Nephron progenitor cell (in vitro differentiated cells): Measurements from ENCODE around the gene SIL1.

Experiments
- DNase-seq: peaks from one replicate; pipeline ENCODE4 v3.0.0; 2021
- H3K27ac Mint-ChIP-seq: 2 replicates; pipeline ENCODE4 v1.8.0; 2021; ENCODE audit warnings: mild to moderate bottlenecking, moderate library complexity, mixed read lengths
- H3K27me3 Mint-ChIP-seq: 2 replicates; pipeline ENCODE4 v1.8.0; 2021; ENCODE audit warnings: mild to moderate bottlenecking, low read depth, mixed read lengths; ENCODE audit not compliant: poor library complexity
- H3K36me3 Mint-ChIP-seq: 2 replicates; pipeline ENCODE4 v1.8.0; 2021; ENCODE audit warnings: low read depth, mixed read lengths
- H3K4me1 Mint-ChIP-seq: 2 replicates; pipeline ENCODE4 v1.8.0; 2021; ENCODE audit warnings: mixed read lengths
- H3K4me3 Mint-ChIP-seq: 2 replicates; pipeline ENCODE4 v1.8.0; 2021; ENCODE audit warnings: mild to moderate bottlenecking, moderate library complexity, mixed read lengths
- H3K9me3 Mint-ChIP-seq: 2 replicates; pipeline ENCODE4 v1.8.0; 2021; ENCODE audit warnings: mild to moderate bottlenecking, moderate library complexity, mixed read lengths
- TF ChIP-seq, protein P1 (sequence below): fragments of 200-600 bp; sonication (generic); IDR thresholded peaks from 2 replicates; pipeline ENCODE4 v1.5.0; 2021; ENCODE audit warnings: antibody characterized with exemption

Gene SIL1

DNA sequence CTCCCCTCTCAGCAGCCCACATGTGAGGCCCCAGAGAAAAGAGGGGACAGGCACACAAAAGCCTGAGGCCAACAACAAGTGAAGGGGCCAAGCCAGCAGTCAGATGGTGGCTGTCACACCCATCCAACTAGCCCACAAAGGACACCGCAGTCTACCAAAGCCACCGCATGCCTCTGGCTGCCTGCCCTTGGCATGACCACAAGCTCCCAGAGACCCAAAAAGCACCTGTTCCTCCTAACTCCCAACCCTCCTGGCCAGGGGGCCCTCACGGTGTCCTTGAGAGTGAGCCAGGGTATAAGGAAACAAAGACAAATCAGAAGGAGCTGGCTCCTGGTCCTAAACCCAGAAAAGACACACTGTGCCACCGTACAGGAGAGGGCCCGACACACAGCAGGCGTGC is 245.2 kb downstream of the SIL1 start:
- Mint-ChIP-seq H3K4me1 (peaks cover 87% of the 10 kb centered on the region), H3K27ac (no peak overlapping the region), H3K4me3 (no peak overlapping the region), H3K9me3 (no peaks in the 10 kb centered on the region), H3K36me3 (no peaks in the 10 kb centered on the region), H3K27me3 (peaks cover 2% of the 10 kb centered on the region)
- TF ChIP-seq, protein P1, sequence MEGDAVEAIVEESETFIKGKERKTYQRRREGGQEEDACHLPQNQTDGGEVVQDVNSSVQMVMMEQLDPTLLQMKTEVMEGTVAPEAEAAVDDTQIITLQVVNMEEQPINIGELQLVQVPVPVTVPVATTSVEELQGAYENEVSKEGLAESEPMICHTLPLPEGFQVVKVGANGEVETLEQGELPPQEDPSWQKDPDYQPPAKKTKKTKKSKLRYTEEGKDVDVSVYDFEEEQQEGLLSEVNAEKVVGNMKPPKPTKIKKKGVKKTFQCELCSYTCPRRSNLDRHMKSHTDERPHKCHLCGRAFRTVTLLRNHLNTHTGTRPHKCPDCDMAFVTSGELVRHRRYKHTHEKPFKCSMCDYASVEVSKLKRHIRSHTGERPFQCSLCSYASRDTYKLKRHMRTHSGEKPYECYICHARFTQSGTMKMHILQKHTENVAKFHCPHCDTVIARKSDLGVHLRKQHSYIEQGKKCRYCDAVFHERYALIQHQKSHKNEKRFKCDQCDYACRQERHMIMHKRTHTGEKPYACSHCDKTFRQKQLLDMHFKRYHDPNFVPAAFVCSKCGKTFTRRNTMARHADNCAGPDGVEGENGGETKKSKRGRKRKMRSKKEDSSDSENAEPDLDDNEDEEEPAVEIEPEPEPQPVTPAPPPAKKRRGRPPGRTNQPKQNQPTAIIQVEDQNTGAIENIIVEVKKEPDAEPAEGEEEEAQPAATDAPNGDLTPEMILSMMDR = no peak
- DNase-seq = no peak

DNA sequence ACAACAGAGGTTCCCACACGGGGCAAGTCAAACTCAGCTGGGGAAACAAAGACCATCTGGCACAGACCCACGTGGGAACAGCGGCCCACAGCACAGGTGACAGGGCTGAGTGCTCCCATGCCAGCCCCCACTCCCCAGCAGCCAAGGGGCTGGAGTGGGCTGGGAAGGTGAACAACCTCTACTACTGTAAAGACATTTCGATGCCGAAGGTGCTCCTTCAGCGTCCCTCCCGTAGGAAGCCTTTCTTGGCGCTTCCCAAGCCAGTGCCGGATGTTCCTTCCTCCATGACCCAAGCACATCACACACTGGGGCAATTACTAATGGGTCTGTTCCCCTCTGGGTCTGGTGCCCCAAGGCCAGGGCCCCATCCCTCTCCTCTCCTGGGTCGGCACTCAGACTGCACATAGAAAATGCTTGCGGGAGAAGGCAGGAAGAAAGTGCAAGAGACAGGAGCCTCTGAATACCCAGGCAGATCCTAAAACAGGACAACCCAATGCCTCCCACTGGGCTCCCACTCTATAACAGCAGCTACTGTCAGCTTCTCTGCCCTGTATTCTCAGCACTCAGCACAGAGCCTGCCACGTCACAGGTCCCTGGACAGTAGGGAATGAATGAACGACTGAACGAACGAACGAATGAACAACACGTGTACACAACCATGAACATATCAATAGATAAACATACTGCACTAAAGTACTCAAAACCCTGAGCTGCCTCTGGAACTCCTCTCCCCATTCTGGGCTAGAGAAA is 246.0 kb downstream of the SIL1 start:
- H3K4me3 Mint-ChIP-seq = no peak overlapping the region
- H3K27me3 Mint-ChIP-seq = peaks cover 2% of the 10 kb centered on the region
- H3K4me1 Mint-ChIP-seq = peaks cover 95% of the 10 kb centered on the region
- TF ChIP-seq, protein P1 = no peak
- no peak for DNase-seq
- no peaks in the 10 kb centered on the region for H3K9me3 Mint-ChIP-seq
- no peaks in the 10 kb centered on the region for H3K36me3 Mint-ChIP-seq
- no peak overlapping the region for H3K27ac Mint-ChIP-seq

DNA sequence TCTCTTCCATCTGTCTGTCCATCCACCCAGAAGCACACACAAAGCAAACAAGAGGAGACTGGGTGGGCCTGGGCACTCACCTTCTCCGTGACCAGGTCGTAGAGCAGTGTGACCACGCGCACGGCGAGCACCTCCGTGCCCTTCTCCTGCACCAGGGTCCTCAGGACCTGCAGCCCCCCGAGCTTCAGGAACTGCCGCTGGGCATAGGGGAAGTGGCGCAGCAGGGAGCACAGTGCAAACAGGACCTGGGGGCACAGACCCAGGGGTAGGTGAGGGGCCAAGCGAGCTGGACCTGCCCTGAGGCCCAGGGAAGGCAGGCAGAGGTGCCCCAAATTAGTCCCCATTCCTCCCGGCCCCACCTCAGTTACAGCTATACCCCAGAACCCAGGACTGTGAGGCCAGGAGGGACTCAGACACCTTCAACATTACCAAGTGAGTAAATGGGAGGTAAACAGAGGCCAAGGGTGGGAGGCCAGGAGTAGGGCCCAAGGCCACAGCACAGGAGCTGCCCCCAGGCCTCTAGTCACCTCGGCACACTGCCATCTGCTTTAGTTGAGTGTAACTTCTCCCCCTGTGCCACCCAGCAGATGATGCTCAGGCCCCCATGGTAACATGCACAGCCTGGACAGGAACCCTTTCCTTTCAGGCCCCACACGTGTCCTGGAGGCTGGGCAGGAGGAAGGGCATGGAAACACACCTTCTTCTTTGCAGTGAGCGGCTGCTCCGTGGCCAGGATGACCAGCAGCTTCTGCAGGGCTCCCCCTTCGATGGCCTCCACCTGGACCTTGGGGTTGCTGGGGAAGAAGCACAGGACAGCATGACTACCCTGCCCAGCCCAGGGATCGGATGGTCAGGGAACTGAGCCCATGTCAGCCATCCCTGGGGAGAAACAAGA is 246.8 kb downstream of the SIL1 start:
- TF ChIP-seq, protein P1 = no peak
- no peaks in the 10 kb centered on the region for H3K36me3 Mint-ChIP-seq
- H3K9me3 Mint-ChIP-seq = no peaks in the 10 kb centered on the region
- H3K27me3 Mint-ChIP-seq = peaks cover 2% of the 10 kb centered on the region
- DNase-seq = no peak
- peaks cover 92% of the 10 kb centered on the region for H3K4me1 Mint-ChIP-seq
- H3K4me3 Mint-ChIP-seq = peak overlapping the region; percentile 9
- H3K27ac Mint-ChIP-seq = no peak overlapping the region

DNA sequence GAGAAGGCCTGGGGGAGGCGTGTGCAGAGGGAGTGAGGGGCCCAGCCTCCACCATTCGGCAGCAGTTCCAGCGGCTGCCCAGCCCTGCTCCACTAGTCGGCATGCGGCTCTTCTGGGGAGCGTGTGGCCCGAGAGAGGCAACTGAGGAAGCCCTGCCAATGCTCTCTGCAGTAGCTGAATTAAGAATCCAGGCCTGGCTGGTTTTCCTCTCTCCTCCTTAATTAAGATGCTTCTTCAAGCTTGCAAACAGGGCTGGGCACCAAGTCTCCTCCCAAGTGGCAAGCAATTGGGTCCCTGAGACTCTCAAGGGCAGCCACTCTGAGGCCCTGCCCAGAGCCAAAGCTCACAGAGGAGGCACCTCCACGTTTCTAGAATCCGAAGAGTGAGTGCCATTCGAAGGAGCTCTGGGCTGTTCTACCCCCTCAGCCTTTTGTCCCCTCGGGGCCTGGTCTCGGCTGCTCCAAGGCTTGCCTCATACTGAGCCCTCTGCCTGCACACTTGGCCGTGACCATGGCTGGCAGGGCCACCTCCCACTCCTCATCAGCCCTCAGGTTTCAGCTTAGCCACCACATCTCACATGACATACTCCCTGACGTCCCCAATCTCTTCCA is 247.6 kb downstream of the SIL1 start:
- Mint-ChIP-seq H3K27me3 (peaks cover 2% of the 10 kb centered on the region), H3K4me1 (peaks cover 91% of the 10 kb centered on the region), H3K4me3 (peak overlapping the region; percentile 40), H3K36me3 (no peaks in the 10 kb centered on the region), H3K27ac (no peak overlapping the region), H3K9me3 (no peaks in the 10 kb centered on the region)
- TF ChIP-seq, protein P1 = no peak
- no peak for DNase-seq

DNA sequence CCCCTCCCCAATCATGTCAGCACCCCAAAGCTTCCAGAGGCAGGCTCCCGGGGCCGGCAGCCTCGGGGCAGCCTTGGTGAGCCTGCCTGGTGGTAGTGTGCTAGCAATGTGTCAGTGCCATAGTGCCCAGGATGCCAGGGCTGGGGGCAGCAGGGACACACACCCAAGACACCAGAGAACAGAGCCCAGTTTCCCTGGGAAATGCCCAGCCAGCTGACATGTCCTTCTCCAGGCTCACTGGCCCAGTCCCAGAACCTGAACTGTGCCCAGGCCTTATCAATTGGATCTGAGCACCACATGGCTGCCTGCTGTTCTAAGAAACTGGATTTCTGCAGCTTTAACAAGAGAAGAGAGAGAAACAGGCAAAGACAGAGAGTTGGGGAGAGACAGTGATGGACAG is 248.2 kb downstream of the SIL1 start:
- H3K27me3 Mint-ChIP-seq = peaks cover 2% of the 10 kb centered on the region

More for the DNA sequence above, 248.2 kb downstream of the SIL1 start:
- TF ChIP-seq, protein P1 = no peak
- Mint-ChIP-seq H3K27ac (no peak overlapping the region), H3K36me3 (no peaks in the 10 kb centered on the region), H3K4me1 (peaks cover 91% of the 10 kb centered on the region), H3K4me3 (peak overlapping the region; percentile 40), H3K9me3 (no peaks in the 10 kb centered on the region)
- DNase-seq = no peak
